WI38 (cell line): ENCODE measurements around the gene SLC18A3.

Experiments used
- H3K4me3 ChIP-seq: 2 replicates; pipeline ENCODE4 v1.5.1; 2011; ENCODE audit warnings: low read depth, mild to moderate bottlenecking, control low read depth, low read length
- TF ChIP-seq, protein P1 (sequence below): IDR thresholded peaks from 2 replicates; pipeline ENCODE4 v1.5.1; 2012; ENCODE audit warnings: low read depth, mild to moderate bottlenecking, control low read depth, low read length

SLC18A3 gene

DNA sequence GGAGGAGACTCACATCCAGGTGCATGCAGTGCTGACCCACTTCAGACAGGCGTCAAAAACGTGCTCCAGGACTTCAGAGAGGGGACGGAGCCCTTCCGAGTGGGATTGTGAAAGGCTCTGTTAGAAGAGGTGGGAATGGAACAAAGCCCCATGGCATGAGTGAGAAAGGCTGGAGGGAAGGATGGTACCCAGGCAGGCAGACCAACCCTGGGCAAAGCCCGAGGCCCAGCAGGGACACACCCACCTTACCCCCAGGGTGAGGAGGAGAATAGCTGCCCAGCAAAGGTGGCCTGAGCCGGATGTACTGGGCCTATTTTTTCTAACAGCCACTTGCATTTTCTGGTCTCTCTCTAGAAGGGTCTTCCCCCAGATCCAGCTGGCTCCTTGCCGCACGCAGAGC, 18.5 kb downstream of the SLC18A3 start:
- TF ChIP-seq, protein P1, sequence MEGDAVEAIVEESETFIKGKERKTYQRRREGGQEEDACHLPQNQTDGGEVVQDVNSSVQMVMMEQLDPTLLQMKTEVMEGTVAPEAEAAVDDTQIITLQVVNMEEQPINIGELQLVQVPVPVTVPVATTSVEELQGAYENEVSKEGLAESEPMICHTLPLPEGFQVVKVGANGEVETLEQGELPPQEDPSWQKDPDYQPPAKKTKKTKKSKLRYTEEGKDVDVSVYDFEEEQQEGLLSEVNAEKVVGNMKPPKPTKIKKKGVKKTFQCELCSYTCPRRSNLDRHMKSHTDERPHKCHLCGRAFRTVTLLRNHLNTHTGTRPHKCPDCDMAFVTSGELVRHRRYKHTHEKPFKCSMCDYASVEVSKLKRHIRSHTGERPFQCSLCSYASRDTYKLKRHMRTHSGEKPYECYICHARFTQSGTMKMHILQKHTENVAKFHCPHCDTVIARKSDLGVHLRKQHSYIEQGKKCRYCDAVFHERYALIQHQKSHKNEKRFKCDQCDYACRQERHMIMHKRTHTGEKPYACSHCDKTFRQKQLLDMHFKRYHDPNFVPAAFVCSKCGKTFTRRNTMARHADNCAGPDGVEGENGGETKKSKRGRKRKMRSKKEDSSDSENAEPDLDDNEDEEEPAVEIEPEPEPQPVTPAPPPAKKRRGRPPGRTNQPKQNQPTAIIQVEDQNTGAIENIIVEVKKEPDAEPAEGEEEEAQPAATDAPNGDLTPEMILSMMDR = no peak

DNA sequence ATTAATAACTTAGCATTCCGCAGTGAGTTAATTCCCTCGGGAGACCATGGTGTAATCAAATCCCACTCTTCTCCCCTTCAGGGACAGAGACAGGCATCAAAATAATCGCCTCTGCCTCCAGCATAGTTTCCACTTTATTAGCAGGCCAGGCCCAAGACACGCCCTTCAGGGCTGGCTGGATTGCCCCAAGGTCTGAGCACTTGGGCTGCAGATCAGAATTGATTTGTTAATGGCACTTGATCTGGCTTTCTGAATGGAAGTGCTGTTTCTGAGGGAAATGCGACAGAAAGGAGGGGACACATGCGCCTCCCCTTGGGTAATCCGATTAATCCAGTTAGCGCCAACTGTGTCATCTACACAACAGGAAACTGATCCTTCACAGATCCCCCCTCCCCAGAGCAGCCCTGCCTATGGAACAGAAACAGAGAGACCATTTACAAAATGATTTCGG, 19.3 kb downstream of the SLC18A3 start:
- H3K4me3 ChIP-seq = no peak overlapping the region
- TF ChIP-seq, protein P1 = no peak

More for the DNA sequence above, 18.5 kb downstream of the SLC18A3 start:
- no peak overlapping the region for H3K4me3 ChIP-seq

DNA sequence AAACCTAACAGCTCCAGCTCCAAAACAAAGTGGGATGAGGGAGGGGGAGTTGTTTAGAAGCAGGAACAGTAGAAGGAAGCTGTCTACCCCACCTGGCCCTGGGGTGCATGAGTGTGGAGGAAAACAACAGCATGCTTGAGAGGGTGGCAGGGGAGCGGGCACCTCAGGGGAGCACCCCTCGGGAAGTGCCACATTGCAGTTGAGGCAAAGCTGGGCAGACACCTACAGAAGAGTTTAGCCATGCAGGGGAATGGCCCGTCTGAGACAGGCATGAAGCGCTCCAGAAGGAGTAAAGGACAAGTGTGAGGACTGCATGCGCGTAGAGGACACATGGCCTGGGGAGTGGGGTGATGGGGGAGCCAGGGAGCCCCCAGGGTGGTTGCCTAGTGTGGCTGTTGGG, 21.9 kb downstream of the SLC18A3 start:
- TF ChIP-seq, protein P1 = no peak
- no peak overlapping the region for H3K4me3 ChIP-seq

DNA sequence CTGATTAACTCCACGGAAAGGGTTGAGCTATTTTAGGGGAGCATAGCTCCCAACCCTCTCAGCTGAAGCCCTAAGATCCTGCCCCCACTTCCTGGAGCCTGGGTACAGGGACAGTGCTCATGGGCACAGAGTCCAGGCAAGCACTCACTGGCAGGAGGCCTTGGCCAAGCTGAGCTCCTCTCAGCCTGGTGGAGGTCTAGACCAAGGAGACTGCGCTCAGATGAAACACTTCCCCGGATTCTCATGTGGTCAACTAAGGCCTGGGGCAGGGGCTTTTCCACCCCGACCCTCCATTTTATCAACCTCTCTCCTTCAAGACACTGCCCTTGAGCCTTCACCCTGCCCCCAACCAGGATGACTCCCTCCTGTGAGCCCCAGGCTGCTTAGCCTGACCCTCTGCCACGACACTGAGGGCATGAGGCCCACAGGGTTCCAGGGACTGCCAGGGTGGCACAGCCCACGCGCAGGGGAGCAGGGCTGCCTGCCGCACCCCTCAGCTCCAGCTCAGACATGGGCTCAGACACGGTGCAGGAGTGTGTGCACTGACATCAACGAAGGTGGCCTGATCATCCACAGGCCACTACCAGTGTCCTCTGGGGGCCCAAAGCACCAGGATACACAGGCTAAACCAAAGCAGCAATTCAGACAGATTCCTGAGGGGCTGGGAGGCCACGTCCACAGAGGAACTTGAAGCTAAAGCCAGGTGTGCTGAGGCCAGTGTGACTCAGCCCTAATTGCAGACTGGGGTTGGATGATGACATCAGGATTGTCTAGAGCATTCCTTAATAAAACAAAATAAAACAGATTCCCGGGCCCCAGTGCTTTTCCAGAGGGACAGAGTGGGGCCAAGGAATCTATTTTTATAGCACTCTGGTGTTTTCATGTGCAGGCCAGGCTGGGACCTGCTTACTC, 22.6 kb downstream of the SLC18A3 start:
- TF ChIP-seq, protein P1 = no peak

DNA sequence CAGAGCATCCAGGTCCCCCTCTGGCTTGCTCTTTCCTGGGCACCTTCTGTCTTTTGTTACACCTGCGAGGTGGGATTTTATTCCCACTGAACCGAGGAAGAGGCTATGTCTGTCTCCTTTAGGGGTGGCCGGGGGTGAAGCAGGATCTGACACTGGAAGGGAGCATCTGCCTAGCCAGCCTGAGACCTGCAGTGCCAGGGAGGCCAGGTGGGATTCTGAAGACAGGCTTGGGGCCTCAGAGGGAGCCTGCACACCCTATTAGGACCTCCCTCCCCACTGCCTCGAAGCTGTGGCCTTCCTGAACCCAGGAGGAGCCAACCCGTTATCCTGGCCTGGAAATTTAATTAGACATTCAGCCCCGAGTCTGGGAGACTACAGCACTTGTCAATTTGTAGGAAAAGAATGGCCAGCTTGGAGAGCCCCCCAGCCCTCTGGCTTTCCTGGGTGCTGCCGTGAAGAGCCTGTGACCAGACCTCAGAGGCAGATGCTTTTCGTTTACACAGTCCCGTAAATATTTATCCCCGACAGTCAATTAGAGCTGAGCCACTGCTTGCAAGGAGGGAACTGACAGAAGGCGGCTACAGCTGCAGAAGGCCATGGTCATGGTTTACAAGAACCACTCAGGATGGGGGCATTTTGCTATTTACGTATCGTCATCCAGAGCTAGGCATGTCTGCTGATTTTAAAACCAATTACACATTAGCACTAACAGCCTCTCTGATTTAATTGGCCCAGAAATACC, 23.4 kb downstream of the SLC18A3 start:
- no peak overlapping the region for H3K4me3 ChIP-seq
- TF ChIP-seq, protein P1 = no peak

More for the DNA sequence above, 22.6 kb downstream of the SLC18A3 start:
- H3K4me3 ChIP-seq = no peak overlapping the region

DNA sequence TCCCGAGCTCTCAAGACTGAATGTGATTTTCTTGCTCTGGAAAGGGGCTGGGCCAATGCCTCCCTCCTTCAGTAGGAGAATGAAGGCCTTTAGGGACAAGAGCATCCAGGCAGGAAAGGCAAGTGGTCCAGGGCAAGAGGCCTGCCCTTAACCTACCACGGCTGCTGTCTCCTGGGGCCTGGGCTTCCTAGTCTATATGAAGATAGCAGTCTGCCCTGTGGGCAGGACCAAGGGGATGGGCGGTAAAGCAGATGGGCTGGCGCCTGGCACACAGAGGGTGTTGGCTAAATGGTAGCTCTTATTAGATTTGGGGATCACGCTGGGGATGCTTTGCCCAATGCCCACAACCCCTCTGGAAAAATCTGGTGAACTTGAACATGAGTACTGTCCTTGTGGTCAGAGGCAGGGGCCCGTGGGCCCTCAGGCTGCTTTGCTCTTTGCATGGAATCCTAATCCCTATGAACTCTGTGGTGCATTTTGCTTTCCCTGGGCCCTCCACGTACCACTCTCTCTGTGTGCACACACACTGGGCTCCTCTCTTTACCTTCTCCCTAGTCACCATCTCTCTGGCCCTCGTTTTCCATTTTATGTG, 24.1 kb downstream of the SLC18A3 start:
- no peak overlapping the region for H3K4me3 ChIP-seq
- TF ChIP-seq, protein P1 = no peak
